Colonic mucosa (tissue), 4 donors: Measurements from ENCODE around the gene THSD7A. TPM values are rescaled to one million over a fixed set of nuclear protein-coding genes. Genes with fewer than 3 reads are reported as not detected.

Source experiments
- DNase-seq: peaks from one replicate; pipeline ENCODE4 v3.0.0-alpha.2; 2020
- H3K27ac ChIP-seq: fragments of 200-600 bp; one replicate; pipeline ENCODE4 v1.8.0; 2021
- H3K27me3 ChIP-seq: fragments of 200-600 bp; one replicate; pipeline ENCODE4 v1.8.0; 2021
- H3K36me3 ChIP-seq: fragments of 200-600 bp; one replicate; pipeline ENCODE4 v1.8.0; 2021
- H3K4me1 ChIP-seq: fragments of 200-600 bp; one replicate; pipeline ENCODE4 v1.8.0; 2021; ENCODE audit warnings: mild to moderate bottlenecking
- H3K4me3 ChIP-seq: fragments of 200-600 bp; one replicate; pipeline ENCODE4 v1.8.0; 2021
- H3K9ac ChIP-seq, 2 donors: one replicate each; pipeline ENCODE4 v1.7.0; 2013; ENCODE audit warnings: control low read depth in 2 of 2, low read depth in 2 of 2, low read length in 2 of 2
- H3K9me3 ChIP-seq: fragments of 200-600 bp; one replicate; pipeline ENCODE4 v1.8.0; 2021
- CTCF ChIP-seq: fragments of 200-600 bp; IDR thresholded peaks from one replicate; pipeline ENCODE4 v1.8.0; 2022; ENCODE audit warnings: antibody characterized with exemption, mild to moderate bottlenecking
- intact Hi-C: fragments of 100-400 bp; cut with DNase I; formaldehyde crosslinking; loops from one replicate; pipeline ENCODE4 v1.14.1; 2022
- total RNA-seq, 2 donors: library from RNA; stranded (reverse); fragmentation: NEBNext Ultra II Directional in 1 of 2; extraction: Animal tissue kit (Norgen Biotek cat#: 25700) in 1 of 2; gene quantifications; one replicate each; pipeline ENCODE4 v1.2.1, GENCODE V29; 2021
- donor health status: healthy.
- donor health status: DM: no; HTN: no; CAD: no.
- donor health status: DM: no; HTN: no; CAD: no.

The THSD7A gene
- total RNA-seq, 2 donors from 2014 or later: 2.1 to 2.3 TPM

GRCh38 chr7:11612737-11613136, 219.3 kb downstream of the THSD7A start:
- intact Hi-C loops: no loop called here
- no peak for TF ChIP-seq CTCF
- H3K27me3 ChIP-seq: no peaks in the 10 kb centered on the region
- no peak overlapping the region for H3K27ac ChIP-seq
- no peak for DNase-seq
- H3K9ac ChIP-seq: no peak overlapping the region
- H3K9me3 ChIP-seq: no peaks in the 10 kb centered on the region
- no peaks in the 10 kb centered on the region for H3K36me3 ChIP-seq
- H3K4me1 ChIP-seq: no peaks in the 10 kb centered on the region
- H3K4me3 ChIP-seq: no peak overlapping the region

DNA sequence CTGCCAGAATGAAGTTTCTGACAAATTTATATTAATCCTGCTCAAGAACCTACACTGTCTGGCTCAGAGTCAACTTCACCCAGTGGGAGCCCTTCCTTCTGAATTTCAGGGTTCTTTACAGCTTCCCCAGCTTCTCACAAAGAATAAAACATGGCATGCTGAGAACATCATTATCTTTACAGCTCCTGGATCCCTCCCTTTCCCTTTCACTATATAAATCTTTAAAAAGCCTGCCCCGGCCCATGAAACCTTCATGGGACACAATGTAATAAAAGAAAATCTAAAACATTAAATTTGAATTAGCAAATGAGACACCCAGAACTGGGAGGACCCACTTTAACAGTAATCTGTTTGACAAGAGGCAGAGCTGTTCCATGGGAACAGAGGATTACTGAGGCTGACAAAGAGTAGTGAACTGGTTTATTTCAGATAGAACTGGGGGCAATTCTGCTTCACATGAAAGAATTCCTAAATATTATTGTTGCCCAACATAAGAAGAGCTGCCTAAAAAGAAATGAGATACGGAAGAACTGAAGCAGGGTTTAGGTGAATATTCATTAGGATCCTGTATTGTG, 222.8 kb downstream of the THSD7A start:
- intact Hi-C loops: no loop called here
- H3K27ac ChIP-seq: no peak overlapping the region

DNA sequence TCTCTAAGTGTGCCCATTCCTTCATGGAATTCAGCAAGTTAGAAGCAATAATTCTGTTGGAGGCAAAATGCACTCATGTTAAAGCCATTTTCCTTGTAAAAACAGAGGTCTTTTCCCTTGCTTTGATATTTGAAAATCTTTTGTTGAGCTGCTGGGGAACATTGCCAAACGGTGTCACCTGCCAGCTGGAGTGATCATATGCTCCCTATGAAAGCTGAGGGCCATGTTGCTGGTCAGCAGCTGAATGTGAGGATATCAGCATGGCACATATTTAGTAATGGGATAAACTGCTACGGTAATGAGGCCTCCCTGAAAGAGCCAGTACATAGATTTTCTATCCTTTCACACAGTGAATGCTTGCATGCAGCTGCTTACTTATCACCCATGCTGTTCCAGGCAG, 224.3 kb downstream of the THSD7A start:
- Histone ChIP-seq H3K9me3 (no peaks in the 10 kb centered on the region), H3K4me3 (no peak overlapping the region), H3K9ac (no peak overlapping the region), H3K27me3 (no peaks in the 10 kb centered on the region), H3K27ac (no peak overlapping the region), H3K4me1 (no peaks in the 10 kb centered on the region), H3K36me3 (no peaks in the 10 kb centered on the region)
- TF ChIP-seq CTCF: no peak
- intact Hi-C loops: no loop called here
- no peak for DNase-seq

More for the DNA sequence above, 222.8 kb downstream of the THSD7A start:
- no peaks in the 10 kb centered on the region for H3K27me3 ChIP-seq
- TF ChIP-seq CTCF: no peak
- no peaks in the 10 kb centered on the region for H3K4me1 ChIP-seq
- no peaks in the 10 kb centered on the region for H3K36me3 ChIP-seq
- H3K4me3 ChIP-seq: no peak overlapping the region
- no peaks in the 10 kb centered on the region for H3K9me3 ChIP-seq
- no peak overlapping the region for H3K9ac ChIP-seq
- DNase-seq: no peak

- Histone ChIP-seq H3K4me3 (no peak overlapping the region), H3K4me1 (no peaks in the 10 kb centered on the region), H3K36me3 (no peaks in the 10 kb centered on the region), H3K27ac (no peak overlapping the region), H3K27me3 (no peaks in the 10 kb centered on the region), H3K9ac (no peak overlapping the region), H3K9me3 (no peaks in the 10 kb centered on the region)
- intact Hi-C loops: no loop called here
- no peak for DNase-seq
- no peak for TF ChIP-seq CTCF
Measured at GRCh38 chr7:11605749-11606148, 226.2 kb downstream of the THSD7A start.

- Histone ChIP-seq H3K4me3 (no peak overlapping the region), H3K36me3 (no peaks in the 10 kb centered on the region), H3K9me3 (no peaks in the 10 kb centered on the region), H3K4me1 (no peaks in the 10 kb centered on the region), H3K27ac (no peak overlapping the region), H3K9ac (no peak overlapping the region), H3K27me3 (no peaks in the 10 kb centered on the region)
- no peak for DNase-seq
- no peak for TF ChIP-seq CTCF
- intact Hi-C loops: no loop called here
Measured at GRCh38 chr7:11604505-11604904, 227.5 kb downstream of the THSD7A start.

- Histone ChIP-seq H3K4me1 (no peaks in the 10 kb centered on the region), H3K27me3 (no peaks in the 10 kb centered on the region), H3K27ac (no peak overlapping the region), H3K36me3 (no peaks in the 10 kb centered on the region), H3K4me3 (no peak overlapping the region), H3K9me3 (no peaks in the 10 kb centered on the region), H3K9ac (no peak overlapping the region)
- TF ChIP-seq CTCF: no peak
- DNase-seq: no peak
- intact Hi-C loops: no loop called here
Measured at GRCh38 chr7:11601761-11602160, 230.2 kb downstream of the THSD7A start.
